Panc1 (cell line): ENCODE measurements around the gene GRIK4.

Experiments used
- CTCF ChIP-seq: fragments of 450-650 bp; IDR thresholded peaks from 2 replicates; pipeline ENCODE4 v1.5.1; 2017; ENCODE audit warnings: mild to moderate bottlenecking
- REST ChIP-seq, 2 experiments: IDR thresholded peaks; 2 replicates each; pipeline ENCODE4 v1.6.1; 2011 to 2012; ENCODE audit warnings: low read depth in 2 of 2, control low read depth in 1 of 2, low read length in 1 of 2, mild to moderate bottlenecking in 1 of 2, moderate library complexity in 1 of 2; ENCODE audit not compliant: insufficient read depth in 1 of 2

GRCh38 chr11:120739780-120740179 lies 228.2 kb downstream of the GRIK4 start:
- TF ChIP-seq CTCF (no peak), REST (IDR thresholded peaks at IDR 0.05; ENCODE audit: insufficient read depth in 1 of 2, low read depth in 2 of 2, low read length in 1 of 2) (no peak)
